IMR-90 (cell line): Measurements from ENCODE around the gene DCDC2B.
A peak's percentile ranks its signal among the peaks of the same experiment; 100 is the strongest.

Source experiments
- CTCF ChIP-seq: conservative IDR thresholded peaks from 2 replicates; pipeline ENCODE4 v1.5.1; 2012; ENCODE audit warnings: mild to moderate bottlenecking, low read depth, low read length, improper control_type of control experiment
- MXI1 ChIP-seq: IDR thresholded peaks from 2 replicates; pipeline ENCODE4 v1.6.1; 2012; ENCODE audit warnings: low read depth, mild to moderate bottlenecking, low read length, moderate library complexity, borderline replicate concordance
- POLR2A ChIP-seq: IDR thresholded peaks from 2 replicates; pipeline ENCODE4 v1.6.1; 2012; ENCODE audit warnings: mild to moderate bottlenecking, low read depth, low read length
- SMC3 ChIP-seq: fragments of 150-350 bp; IDR thresholded peaks from 2 replicates; pipeline ENCODE4 v1.6.1; 2016; ENCODE audit warnings: low read depth, mild to moderate bottlenecking, antibody characterized with exemption, low read length, moderate library complexity

- TF ChIP-seq CTCF: peak; percentile 83
- TF ChIP-seq SMC3: peak; percentile 90
- no peak for TF ChIP-seq MXI1
- no peak for TF ChIP-seq POLR2A
Measured at GRCh38 chr1:32215629-32216480, 7.0 kb downstream of the DCDC2B start.
